Pancreas (tissue), 10 donors: ENCODE data around the gene CASP9. TPM values are rescaled to one million over a fixed set of nuclear protein-coding genes. Genes with fewer than 3 reads are reported as not detected.

Experiments used
- ATAC-seq, 4 donors: fragments of 200-7000 bp; cut with Tn5 transposase; one replicate each; pipeline versions ENCODE4 v1.8.0 to v1.9.1; 2020; ENCODE audit warnings: mild to moderate bottlenecking in 4 of 4, moderate library complexity in 4 of 4
- DNase-seq, 6 donors: peaks; one replicate each; pipeline ENCODE4 v3.0.0-alpha.2; 2020
- FAIRE-seq: peaks from 2 replicates; lab custom pipeline; 2012; peaks lifted over from hg19 to GRCh38; lab: Jason Lieb, UNC
- H3K27ac ChIP-seq, 4 donors: fragments of 200-600 bp; sonication (generic); 1 replicate in 3 of 4; 2 replicates in 1 of 4; pipeline versions ENCODE4 v1.5.0 to v1.8.0; 2020
- H3K27me3 ChIP-seq, 4 donors: fragments of 200-600 bp; one replicate each; pipeline ENCODE4 v1.8.0; 2021
- H3K36me3 ChIP-seq, 3 donors: fragments of 200-600 bp; sonication (generic) in 1 of 3; one replicate each; pipeline versions ENCODE4 v1.5.0 to v1.8.0; 2020 to 2021
- H3K4me1 ChIP-seq, 3 donors: fragments of 200-600 bp; one replicate each; pipeline ENCODE4 v1.8.0; 2021
- H3K4me3 ChIP-seq, 4 donors: fragments of 200-600 bp; sonication (generic) in 2 of 4; one replicate each; pipeline versions ENCODE4 v1.5.0 to v1.8.0; 2020 to 2021
- H3K9me3 ChIP-seq, 4 donors: fragments of 200-600 bp; one replicate each; pipeline ENCODE4 v1.8.0; 2021
- WGBS, 2 donors: extraction: QIAGEN DNeasy Blood & Tissue Kit; methylation state at CpG; one replicate each; pipeline ENCODE4 v1.1.7; 2013; 5-methylcytosine and 5-hydroxymethylcytosine counted together
- intact Hi-C, 3 donors: fragments of 100-400 bp; cut with DNase I; formaldehyde crosslinking; loops; one replicate each; pipeline versions ENCODE4 v1.11.1 to v1.14.2; 2022
- polyA plus RNA-seq, 2 donors: library from polyadenylated mRNA; stranded (reverse); fragments of 200-250 nt; gene quantifications; one replicate each; pipeline ENCODE4 v1.2.3, GENCODE V29; 2013
- total RNA-seq, 6 donors: library from RNA; stranded (reverse); fragmentation: NEBNext Ultra II Directional in 4 of 6; extraction: Animal tissue kit (Norgen Biotek cat#: 25700) in 4 of 6; gene quantifications; one replicate each; pipeline versions ENCODE4 v1.2.1 to v1.2.4, GENCODE V29; 2021 to 2023
- TF ChIP-seq, protein P1 (sequence below), 4 donors: fragments of 200-600 bp; sonication (generic) in 3 of 4; IDR thresholded peaks; one replicate each; pipeline versions ENCODE4 v1.5.0 to v1.8.0; 2021; ENCODE audit warnings: antibody characterized with exemption in 4 of 4
- donor health status: healthy with polysubstance abuse.
- donor health status: DM: no; HTN: no; CAD: no; lungs with moderate emphysema.
- donor health status: DM: no; HTN: no; CAD: no.
- donor health status: control.
- donor health status: control.
- donor health status: Bipolar disorder and iron deficiency.
- donor health status: DM: yes; HTN: yes; CAD: no.
- donor health status: DM: no; HTN: no; CAD: no.
- donor health status: DM: no; HTN: no; CAD: no.
- donor health status: DM: yes; HTN: yes; CAD: no.

CASP9 gene
- total and polyA plus RNA-seq, 8 donors: 6.6 to 32.0 (median 8.9) TPM

DNA sequence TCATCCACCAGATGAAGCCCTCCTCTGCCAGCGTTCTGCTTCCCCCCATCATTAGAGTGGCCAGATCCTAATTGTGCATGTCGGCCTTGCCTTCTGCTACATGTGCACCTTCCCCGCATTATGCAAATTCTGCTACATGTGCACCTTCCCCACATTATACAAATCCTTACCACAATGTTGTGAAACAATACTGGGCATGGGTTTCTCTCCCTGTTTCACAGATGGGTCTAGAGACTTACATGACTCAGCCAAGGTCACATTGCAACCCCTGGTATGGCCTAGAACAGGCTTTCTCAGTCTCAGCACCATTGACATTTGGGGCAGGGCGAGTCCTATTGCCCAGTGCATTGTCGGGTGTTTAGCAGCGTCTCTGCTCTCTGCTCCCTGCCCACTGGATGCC lies 68.5 kb downstream of the CASP9 start:
- FAIRE-seq (no peak), DNase-seq (peak in 2 of 6 donors; percentile 67 to 78), ATAC-seq (peak; percentile 10 to 39 (median 28))
- Histone ChIP-seq H3K27me3 (no peaks in the 10 kb centered on the region), H3K4me3 (no peak overlapping the region), H3K9me3 (no peaks in the 10 kb centered on the region), H3K27ac (peak overlapping the region; percentile 52 to 81 (median 61)), H3K36me3 (no peaks in the 10 kb centered on the region), H3K4me1 (peaks cover 8 to 37% (median 18%) of the 10 kb centered on the region in 3 donors)
- WGBS, 2 donors: 39 to 53% methylated on average over 5 to 6 of the region's 6 CpGs
- intact Hi-C loops: no loop called here
- TF ChIP-seq, protein P1, sequence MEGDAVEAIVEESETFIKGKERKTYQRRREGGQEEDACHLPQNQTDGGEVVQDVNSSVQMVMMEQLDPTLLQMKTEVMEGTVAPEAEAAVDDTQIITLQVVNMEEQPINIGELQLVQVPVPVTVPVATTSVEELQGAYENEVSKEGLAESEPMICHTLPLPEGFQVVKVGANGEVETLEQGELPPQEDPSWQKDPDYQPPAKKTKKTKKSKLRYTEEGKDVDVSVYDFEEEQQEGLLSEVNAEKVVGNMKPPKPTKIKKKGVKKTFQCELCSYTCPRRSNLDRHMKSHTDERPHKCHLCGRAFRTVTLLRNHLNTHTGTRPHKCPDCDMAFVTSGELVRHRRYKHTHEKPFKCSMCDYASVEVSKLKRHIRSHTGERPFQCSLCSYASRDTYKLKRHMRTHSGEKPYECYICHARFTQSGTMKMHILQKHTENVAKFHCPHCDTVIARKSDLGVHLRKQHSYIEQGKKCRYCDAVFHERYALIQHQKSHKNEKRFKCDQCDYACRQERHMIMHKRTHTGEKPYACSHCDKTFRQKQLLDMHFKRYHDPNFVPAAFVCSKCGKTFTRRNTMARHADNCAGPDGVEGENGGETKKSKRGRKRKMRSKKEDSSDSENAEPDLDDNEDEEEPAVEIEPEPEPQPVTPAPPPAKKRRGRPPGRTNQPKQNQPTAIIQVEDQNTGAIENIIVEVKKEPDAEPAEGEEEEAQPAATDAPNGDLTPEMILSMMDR (IDR thresholded peaks at IDR 0.05): no peak

DNA sequence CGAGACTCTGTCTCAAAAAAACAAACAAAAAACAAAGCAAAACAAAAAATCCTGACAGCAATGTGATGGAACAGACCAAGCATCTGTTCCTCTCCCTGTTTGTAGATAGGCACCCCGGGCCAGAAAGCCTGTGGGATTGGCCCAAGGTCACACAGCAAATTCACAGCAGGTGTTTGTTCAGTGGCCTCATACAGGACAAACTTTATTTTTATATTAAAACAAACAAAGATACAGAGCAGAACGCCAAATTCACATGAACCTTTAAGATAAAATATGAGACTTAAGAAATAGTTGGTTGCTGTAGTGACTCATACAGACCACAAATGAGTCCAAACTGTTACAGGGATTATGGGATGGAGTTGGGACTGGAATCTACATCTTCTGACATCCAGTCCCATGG lies 69.8 kb downstream of the CASP9 start:
- peak; percentile 45 to 63 (median 53) for ATAC-seq
- Histone ChIP-seq H3K4me1 (peaks cover 8 to 24% (median 16%) of the 10 kb centered on the region in 3 donors), H3K27me3 (no peaks in the 10 kb centered on the region), H3K36me3 (no peaks in the 10 kb centered on the region), H3K9me3 (no peaks in the 10 kb centered on the region), H3K27ac (peak overlapping the region; percentile 64 to 85 (median 76)), H3K4me3 (no peak overlapping the region)
- TF ChIP-seq, protein P1 (IDR thresholded peaks at IDR 0.05): no peak
- FAIRE-seq: no peak
- 19 to 25% methylated on average over 3 of the region's 3 CpGs for WGBS, 2 donors
- DNase-seq: peak in 5 of 6 donors; percentile 85 to 90 (median 87)
- intact Hi-C loops: no loop called here

DNA sequence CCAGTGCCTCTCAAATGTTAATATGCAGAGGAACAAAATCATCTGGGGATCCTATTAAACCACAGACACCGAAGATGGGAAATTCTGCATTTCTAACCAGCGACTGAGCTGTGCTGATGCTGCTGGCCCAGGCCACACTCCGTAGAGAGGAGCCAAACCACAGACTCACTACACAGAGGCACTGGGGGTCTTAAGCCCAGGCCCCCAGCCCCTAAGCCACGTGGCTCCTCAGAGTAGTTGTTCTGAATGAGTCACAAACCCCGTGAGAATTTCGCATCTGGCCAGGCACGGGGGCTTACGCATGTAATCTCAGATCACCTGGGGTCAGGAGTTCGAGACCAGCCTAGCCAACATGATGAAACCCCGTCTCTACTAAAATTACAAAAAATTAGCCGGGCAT lies 70.3 kb downstream of the CASP9 start:
- H3K4me1 ChIP-seq: peaks cover 8 to 24% (median 13%) of the 10 kb centered on the region in 3 donors
- FAIRE-seq (no peak), ATAC-seq (peak in 2 of 4 donors; percentile 3 to 25), DNase-seq (peak in 5 of 6 donors; percentile 66 to 90 (median 82))
- no peaks in the 10 kb centered on the region for H3K27me3 ChIP-seq
- intact Hi-C loops: no loop called here
- WGBS, 2 donors: 39 to 42% methylated on average over 11 of the region's 11 CpGs
- H3K36me3 ChIP-seq: no peaks in the 10 kb centered on the region
- TF ChIP-seq, protein P1 (IDR thresholded peaks at IDR 0.05): no peak
- H3K4me3 ChIP-seq: no peak overlapping the region
- H3K9me3 ChIP-seq: no peaks in the 10 kb centered on the region
- peak overlapping the region; percentile 64 to 85 (median 76) for H3K27ac ChIP-seq

DNA sequence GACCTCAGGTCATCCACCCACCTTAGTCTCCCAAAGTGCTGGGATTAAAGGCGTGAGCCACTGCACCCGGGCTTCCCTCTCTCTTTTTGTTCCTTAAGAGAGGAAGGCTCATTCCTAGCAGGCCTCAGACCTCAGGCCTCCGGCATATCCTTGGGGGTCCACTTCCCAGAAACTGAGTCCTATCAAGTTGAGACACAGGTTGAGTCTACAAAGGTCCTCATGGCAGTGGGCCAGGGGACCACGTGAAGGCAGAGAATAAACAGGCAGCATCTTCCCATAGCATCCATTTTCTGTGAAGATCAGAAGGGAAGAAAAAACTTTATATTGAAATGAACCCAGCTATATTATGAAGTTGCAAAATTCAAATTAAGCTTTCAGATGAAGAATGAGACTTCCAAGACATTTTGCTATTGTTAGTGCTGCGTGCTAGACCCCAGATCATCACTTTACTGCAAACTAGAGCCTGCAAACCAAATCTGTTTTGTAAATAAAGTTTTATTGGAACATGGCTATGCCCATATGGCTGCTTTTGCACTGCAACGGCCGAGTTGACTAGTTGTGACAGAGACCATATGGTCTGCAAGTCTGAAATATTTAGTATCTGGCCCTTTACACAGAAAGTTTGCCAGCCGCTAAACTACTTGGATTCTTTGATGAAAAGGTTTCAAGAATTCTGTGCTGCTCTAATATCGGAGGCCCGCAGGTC lies 71.0 kb downstream of the CASP9 start:
- ATAC-seq (no peak), DNase-seq (peak in 1 of 6 donors; percentile 57), FAIRE-seq (no peak)
- Histone ChIP-seq H3K4me3 (no peak overlapping the region), H3K27me3 (no peaks in the 10 kb centered on the region), H3K36me3 (no peaks in the 10 kb centered on the region), H3K27ac (peak overlapping the region; percentile 64 to 85 (median 76)), H3K4me1 (peaks cover 8 to 21% (median 13%) of the 10 kb centered on the region in 3 donors), H3K9me3 (no peaks in the 10 kb centered on the region)
- WGBS, 2 donors: 58 to 65% methylated on average over 10 of the region's 10 CpGs
- intact Hi-C loops: no loop called here
- TF ChIP-seq, protein P1 (IDR thresholded peaks at IDR 0.05): no peak

DNA sequence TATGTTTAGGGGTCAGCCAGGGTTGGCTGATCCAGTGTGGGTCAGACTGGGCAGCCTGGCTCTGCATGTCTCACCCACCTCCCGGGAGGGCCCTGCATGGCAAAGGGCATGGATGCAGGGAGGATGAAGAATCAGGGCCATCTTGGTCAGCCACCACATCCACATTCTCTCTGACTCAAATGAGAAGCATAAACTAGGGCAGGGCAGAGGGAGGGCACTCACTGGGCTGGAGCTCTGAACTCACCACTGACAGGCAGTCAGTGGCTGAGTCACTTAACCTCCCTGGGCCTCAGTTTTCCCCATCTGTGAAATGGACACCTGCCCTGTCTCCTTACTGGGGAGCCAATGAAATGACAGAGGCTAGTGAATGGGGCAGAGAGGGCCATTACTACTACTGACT lies 71.8 kb downstream of the CASP9 start:
- FAIRE-seq: no peak
- H3K36me3 ChIP-seq: no peaks in the 10 kb centered on the region
- no peaks in the 10 kb centered on the region for H3K27me3 ChIP-seq
- WGBS, 2 donors: 47 to 48% methylated on average over 1 of the region's 1 CpG
- TF ChIP-seq, protein P1 (IDR thresholded peaks at IDR 0.05): no peak
- peak overlapping the region in 3 of 4 donors; percentile 36 to 85 (median 64) for H3K27ac ChIP-seq
- DNase-seq: peak in 2 of 6 donors; percentile 65 to 78
- peak in 1 of 4 donors; percentile 1 for ATAC-seq
- no peaks in the 10 kb centered on the region for H3K9me3 ChIP-seq
- H3K4me1 ChIP-seq: peaks cover 8 to 17% (median 13%) of the 10 kb centered on the region in 3 donors
- no peak overlapping the region for H3K4me3 ChIP-seq
- intact Hi-C loops: no loop called here
